A673 (cell line): Measurements from ENCODE around the gene PDE6A.

Experiments
- CTCF ChIP-seq: fragments of 300-800, 200-600 bp; sonication (generic); conservative IDR thresholded peaks from 2 replicates; pipeline ENCODE4 v1.5.1; 2017; ENCODE audit warnings: low read depth, mild to moderate bottlenecking, antibody characterized with exemption, low read length, moderate library complexity, mixed read lengths
- EZH2 ChIP-seq: fragments of 200-600 bp; sonication (generic); IDR thresholded peaks from 2 replicates; pipeline ENCODE4 v1.6.1; 2017; ENCODE audit warnings: borderline replicate concordance, low read depth, mild to moderate bottlenecking, mixed read lengths, antibody characterized with exemption, low read length; ENCODE audit not compliant: poor library complexity, severe bottlenecking

GRCh38 chr5:149827086-149827485, 117.5 kb downstream of the PDE6A start:
- TF ChIP-seq EZH2 (no peak), CTCF (no peak)
